ENCODE data around the gene WFDC2. TPM values are rescaled to one million over a fixed set of nuclear protein-coding genes. Genes with fewer than 3 reads are reported as not detected.

WFDC2 gene
- total RNA-seq, 1 donor from 2014 or later = not detected

- no peak for DNase-seq (ENCODE audit: low read depth, low spot score)
Measured at GRCh38 chr20:45495501-45495941, 26.0 kb downstream of the WFDC2 start.

GRCh38 chr20:45496166-45496565 lies 26.6 kb downstream of the WFDC2 start:
- no peak for DNase-seq (ENCODE audit: low read depth, low spot score)

DNA sequence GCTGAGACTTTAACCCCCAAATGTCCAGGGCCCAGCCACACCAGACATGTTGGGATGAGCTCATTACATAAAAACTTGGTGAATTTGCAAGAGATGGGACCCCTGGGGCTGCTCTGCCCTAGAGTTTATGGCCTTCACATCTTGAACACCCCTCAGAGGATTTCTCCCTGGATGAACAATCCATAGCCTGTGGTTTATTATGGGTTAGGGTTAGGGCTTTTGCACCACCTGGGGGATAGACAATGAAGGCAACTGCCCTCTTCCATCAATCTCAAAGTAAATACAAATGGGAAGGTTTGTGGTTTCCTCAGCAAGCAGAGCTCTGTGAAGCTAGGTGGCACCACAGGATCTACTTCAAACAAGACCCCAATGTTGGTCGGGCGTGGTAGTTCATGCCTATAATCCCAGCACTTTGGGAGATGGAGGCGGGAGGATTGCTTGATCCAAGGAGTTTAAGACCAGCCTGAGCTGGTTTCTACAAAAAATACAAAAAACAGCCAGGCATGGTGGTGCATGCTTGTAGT lies 28.5 kb downstream of the WFDC2 start:
- no peak for DNase-seq (ENCODE audit: low read depth, low spot score)

GRCh38 chr20:45500022-45500421 lies 30.5 kb downstream of the WFDC2 start:
- DNase-seq (ENCODE audit: low read depth, low spot score) = no peak

- DNase-seq (ENCODE audit: low read depth, low spot score) = no peak
Measured at GRCh38 chr20:45501600-45501999, 32.0 kb downstream of the WFDC2 start.

GRCh38 chr20:45502561-45502960 lies 33.0 kb downstream of the WFDC2 start:
- no peak for DNase-seq (ENCODE audit: low read depth, low spot score)

DNA sequence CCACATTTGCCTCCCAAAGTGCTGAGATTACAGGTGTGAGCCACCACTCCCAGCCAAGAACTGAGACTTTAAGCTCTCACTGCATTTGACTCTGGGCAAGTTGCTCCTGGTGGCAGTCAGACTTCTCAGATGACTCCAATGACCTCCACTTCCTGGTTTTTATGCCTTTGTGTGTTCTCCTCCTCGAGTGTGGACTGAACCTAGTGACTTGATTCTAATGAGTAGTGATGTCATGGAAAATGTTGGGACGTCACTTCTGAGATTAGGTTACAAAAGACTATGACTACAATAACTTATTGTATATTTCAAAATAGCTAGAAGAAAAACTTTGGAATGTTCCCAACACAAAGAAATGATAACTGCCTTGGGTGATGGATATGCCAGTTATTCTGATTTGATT lies 33.9 kb downstream of the WFDC2 start:
- no peak for DNase-seq (ENCODE audit: low read depth, low spot score)

- no peak for DNase-seq (ENCODE audit: low read depth, low spot score)
Measured at GRCh38 chr20:45506398-45506797, 36.8 kb downstream of the WFDC2 start.

DNA sequence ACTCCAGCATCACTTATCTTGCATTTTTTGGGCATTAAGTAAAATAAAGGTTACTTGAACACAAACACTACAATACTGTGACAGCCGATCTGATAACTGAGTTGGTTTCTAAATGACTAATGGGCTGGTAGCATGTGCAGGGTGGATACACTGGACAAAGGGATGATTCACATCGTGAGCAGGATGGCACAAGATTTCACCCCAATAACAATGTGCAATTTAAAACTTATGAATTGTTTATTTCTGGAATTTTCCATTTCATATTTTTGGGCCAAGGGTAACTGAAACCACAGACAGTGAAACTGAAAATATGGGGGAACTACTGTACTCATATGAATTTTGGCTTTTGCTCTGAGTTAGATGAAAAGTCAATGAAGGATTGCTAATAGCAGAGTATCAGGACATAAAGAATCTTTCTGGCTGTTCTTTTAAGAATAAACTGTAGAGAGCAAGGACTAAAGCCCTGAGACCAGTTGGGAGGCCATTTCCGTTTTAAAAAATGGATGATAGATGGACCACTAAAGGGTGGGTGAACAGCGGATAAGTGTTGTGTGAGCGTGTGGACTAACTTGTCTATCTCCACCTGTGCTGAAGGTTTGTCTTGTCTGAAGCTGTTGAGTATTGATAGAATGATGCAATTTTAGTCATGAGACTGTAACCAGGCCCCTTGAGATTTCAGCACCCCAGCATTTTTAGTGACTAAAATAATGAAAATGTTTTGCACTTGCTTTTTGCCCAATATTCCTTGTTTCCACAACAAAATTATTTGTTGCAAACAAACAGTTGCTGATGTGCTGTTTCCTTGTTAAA lies 37.7 kb downstream of the WFDC2 start:
- DNase-seq (ENCODE audit: low read depth, low spot score) = no peak

DNA sequence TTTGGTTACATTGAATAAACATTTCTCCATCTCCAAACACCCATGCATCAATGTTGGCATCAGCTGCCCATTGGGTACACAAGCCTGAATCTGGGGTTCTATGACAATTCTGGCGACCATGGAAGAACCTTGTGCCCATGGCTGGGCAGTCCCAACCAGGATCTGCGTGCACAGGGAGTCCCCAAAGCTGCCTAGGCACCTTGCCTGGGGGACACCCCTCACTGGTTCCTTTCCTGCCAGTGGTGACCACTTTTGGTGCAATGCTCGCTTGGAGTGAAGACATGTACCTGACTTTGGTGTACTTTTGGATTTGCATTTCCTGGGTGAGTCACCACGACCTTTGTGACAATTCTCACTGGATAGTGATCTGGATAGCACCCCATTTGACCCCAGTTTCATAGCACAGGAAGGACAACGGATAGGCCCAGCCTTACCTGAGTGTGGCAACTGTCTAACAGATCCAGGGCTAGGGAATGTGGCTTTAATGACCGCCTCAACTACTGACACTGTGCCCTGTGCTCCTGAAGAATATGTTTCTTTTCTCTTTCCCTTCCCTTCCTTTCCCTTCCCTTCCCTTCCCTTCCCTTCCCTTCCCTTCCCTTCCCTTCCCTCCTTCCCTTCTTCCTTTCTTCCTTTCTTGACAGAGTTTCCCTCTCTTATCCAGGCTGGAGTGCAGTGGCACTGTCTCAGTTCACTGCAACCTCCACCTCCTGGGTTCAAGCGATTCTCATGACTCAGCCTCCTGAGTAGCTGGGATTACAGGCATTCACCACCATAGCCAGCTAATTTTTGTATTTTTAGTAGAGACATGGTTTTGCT lies 38.7 kb downstream of the WFDC2 start:
- DNase-seq (ENCODE audit: low read depth, low spot score) = no peak

DNA sequence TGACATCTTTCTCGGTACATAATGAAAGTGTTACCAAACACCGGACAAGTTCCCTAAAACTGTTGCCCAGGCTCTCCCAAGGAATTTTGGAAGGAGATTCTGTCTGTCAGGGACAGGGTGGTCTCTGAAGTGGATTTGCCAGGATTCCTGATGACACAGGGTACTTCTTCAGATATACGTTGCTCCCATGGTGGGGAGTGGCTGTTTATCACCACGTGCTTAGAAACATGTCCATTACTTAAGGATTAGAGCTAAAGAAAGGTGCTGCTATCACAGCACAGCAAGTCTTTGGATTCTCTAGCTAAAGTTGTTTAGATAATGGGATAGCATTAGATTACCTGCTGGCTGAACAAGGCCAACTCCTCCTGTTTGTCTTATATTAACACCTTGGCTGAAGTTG lies 39.5 kb downstream of the WFDC2 start:
- no peak for DNase-seq (ENCODE audit: low read depth, low spot score)

DNA sequence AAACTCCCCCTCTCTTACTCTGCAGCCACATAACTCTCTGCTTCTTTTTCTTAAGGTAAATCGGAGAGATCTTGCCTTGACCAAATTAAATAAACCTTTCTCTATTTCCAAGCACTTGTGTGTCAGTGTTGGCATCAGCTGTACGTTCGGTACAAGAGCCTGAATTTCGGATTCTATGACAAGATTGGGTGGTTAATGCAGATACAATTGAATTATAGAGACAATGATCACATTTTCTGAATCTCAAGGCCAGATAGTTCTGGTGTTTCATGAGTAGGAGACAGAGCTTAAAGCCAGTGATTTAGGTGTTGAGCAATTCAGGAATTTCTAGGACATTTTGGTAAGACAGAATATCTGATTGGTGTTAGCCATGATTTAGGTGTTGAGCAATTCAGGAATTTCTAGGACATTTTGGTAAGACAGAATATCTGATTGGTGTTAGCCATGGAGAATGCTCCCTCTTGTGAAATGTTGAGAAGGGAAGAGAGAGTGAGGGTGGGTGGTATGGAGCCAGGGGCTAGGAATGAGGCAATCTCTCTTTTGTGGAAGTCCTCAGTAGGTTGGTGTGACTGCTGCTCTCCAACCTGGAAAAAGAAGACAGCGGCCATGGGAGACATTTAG lies 40.8 kb downstream of the WFDC2 start:
- no peak for DNase-seq (ENCODE audit: low read depth, low spot score)

GRCh38 chr20:45515147-45515913 lies 45.8 kb downstream of the WFDC2 start, which contains the start of gene SPINT3:
SPINT3 (minus strand) TSS chr20:45515622; CDS start chr20:45515608, 14 bp downstream.
- DNase-seq (ENCODE audit: low read depth, low spot score) = no peak

GRCh38 chr20:45518282-45518681 lies 48.7 kb downstream of the WFDC2 start:
- no peak for DNase-seq (ENCODE audit: low read depth, low spot score)

- no peak for DNase-seq (ENCODE audit: low read depth, low spot score)
Measured at GRCh38 chr20:45523821-45524220, 54.3 kb downstream of the WFDC2 start.

DNA sequence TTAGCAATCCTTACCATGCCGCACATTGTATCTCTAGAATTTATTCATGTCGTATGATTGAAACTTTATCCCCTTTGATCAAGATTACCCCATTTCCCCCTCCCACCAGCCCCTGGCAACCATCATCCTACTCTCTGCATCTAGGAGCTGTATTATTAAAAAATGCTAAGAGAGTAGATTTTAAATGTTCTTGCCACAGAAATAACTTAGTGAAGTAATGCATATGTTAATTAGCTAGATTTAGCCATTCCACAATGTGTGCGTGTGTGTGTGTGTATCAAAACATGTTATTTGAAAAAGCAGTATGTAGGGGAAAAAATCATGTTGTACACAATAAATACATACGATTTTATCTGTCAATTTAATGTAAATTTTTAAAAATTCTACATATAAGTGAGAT lies 57.7 kb downstream of the WFDC2 start:
- no peak for DNase-seq (ENCODE audit: low read depth, low spot score)

Other genes starting within 250 kb of the WFDC2 start
- gene SEMG2, start 248.4 kb upstream of the WFDC2 start, total RNA-seq = not detected in 2 replicates
- 0.18 TPM in 1 of 2 replicates, not detected in the other for gene SLPI, start 215.2 kb upstream of the WFDC2 start, total RNA-seq
- not detected in 2 replicates for gene RBPJL, start 162.9 kb upstream of the WFDC2 start, total RNA-seq
- gene MATN4, start 161.5 kb upstream of the WFDC2 start, total RNA-seq = not detected in 2 replicates
- gene SDC4, start 121.3 kb upstream of the WFDC2 start, total RNA-seq = 24.6 and 32.4 TPM in 2 replicates
- 21.4 and 35.7 TPM in 2 replicates for gene SYS1, start 106.6 kb upstream of the WFDC2 start, total RNA-seq
- not detected in 2 replicates for gene TP53TG5, start 91.4 kb upstream of the WFDC2 start, total RNA-seq
- gene DBNDD2, start 61.5 kb upstream of the WFDC2 start, total RNA-seq = 12.6 and 17.3 TPM in 2 replicates
- gene PIGT, start 53.6 kb upstream of the WFDC2 start, total RNA-seq = 22.1 and 22.8 TPM in 2 replicates
- gene SPINT3, start 45.9 kb downstream of the WFDC2 start, total RNA-seq = not detected in 2 replicates
- not detected in 2 replicates for gene WFDC6, start 69.7 kb downstream of the WFDC2 start, total RNA-seq
- gene EPPIN, start 77.6 kb downstream of the WFDC2 start, total RNA-seq = not detected in 2 replicates
- gene WFDC8, start 109.5 kb downstream of the WFDC2 start, total RNA-seq = not detected in 2 replicates
- not detected in 2 replicates for gene WFDC10A, start 160.0 kb downstream of the WFDC2 start, total RNA-seq
- not detected in 2 replicates for gene WFDC9, start 161.5 kb downstream of the WFDC2 start, total RNA-seq
- not detected in 2 replicates for gene WFDC11, start 200.5 kb downstream of the WFDC2 start, total RNA-seq
- gene WFDC13, start 232.3 kb downstream of the WFDC2 start, total RNA-seq = not detected in 2 replicates
- not detected in 2 replicates for gene WFDC10B, start 235.3 kb downstream of the WFDC2 start, total RNA-seq

Data from pulmonary artery endothelial cell (primary cell).